IMR-90 (cell line): ENCODE results near the gene COL27A1. TPM values are rescaled to one million over a fixed set of nuclear protein-coding genes. Genes with fewer than 3 reads are reported as not detected.

Experiments
- ATAC-seq: fragments of 200-7000 bp; cut with Tn5 transposase; 2 replicates; pipeline ENCODE4 v1.9.1; 2020; ENCODE audit warnings: low read depth, mild to moderate bottlenecking, moderate library complexity
- BruUV-seq: library from RNA; stranded (reverse); fragments of 400-500 nt; replicated peaks from 2 replicates; lab custom pipeline; 2021; lab: Mats Ljungman, UMichigan
- CTCF ChIA-PET: fragments of 300-600 bp; formaldehyde crosslinking; extraction: SDS; loops from one replicate; lab custom pipeline; 2021; ENCODE audit warnings: antibody characterized with exemption; lab: Yijun Ruan, JAX
- POLR2A ChIA-PET: fragments of 300-600 bp; sonication (Branson Sonifier 250); formaldehyde crosslinking; loops from one replicate; lab custom pipeline; 2022; ENCODE audit warnings: antibody characterized with exemption; ENCODE audit not compliant: unreplicated experiment; lab: Charles Lee
- DNase-seq: peaks from one replicate; pipeline ENCODE4 v3.0.0; 2013
- H2AFZ ChIP-seq: replicated peaks from 2 replicates; pipeline ENCODE3; 2013; ENCODE audit warnings: low read length, mild to moderate bottlenecking; ENCODE audit not compliant: poor library complexity
- H2AK5ac ChIP-seq: 2 replicates; pipeline ENCODE4 v1.6.1; 2013; ENCODE audit warnings: low read depth, low read length, inconsistent platforms
- H2AK9ac ChIP-seq: replicated peaks from 2 replicates; pipeline ENCODE3; 2013; ENCODE audit warnings: mild to moderate bottlenecking, low read depth, low read length, moderate library complexity; ENCODE audit not compliant: poor library complexity
- H2BK120ac ChIP-seq: 2 replicates; pipeline ENCODE4 v1.6.1; 2013; ENCODE audit warnings: low read depth, low read length, inconsistent platforms
- H2BK15ac ChIP-seq: 3 replicates; pipeline ENCODE4 v1.6.1; 2013; ENCODE audit warnings: low read depth, low read length, inconsistent platforms
- H2BK20ac ChIP-seq: 2 replicates; pipeline ENCODE4 v1.6.1; 2013; ENCODE audit warnings: low read depth, mild to moderate bottlenecking, inconsistent platforms, low read length, moderate library complexity
- H2BK5ac ChIP-seq: 2 replicates; pipeline ENCODE4 v1.6.1; 2013; ENCODE audit warnings: mild to moderate bottlenecking, low read depth, low read length, inconsistent platforms; ENCODE audit not compliant: poor library complexity, severe bottlenecking
- H3K14ac ChIP-seq: replicated peaks from 2 replicates; pipeline ENCODE4 v1.6.1; 2013; ENCODE audit warnings: low read depth, low read length, inconsistent platforms
- H3K18ac ChIP-seq: 2 replicates; pipeline ENCODE4 v1.6.1; 2013; ENCODE audit warnings: low read depth, low read length, control low read depth
- H3K23ac ChIP-seq: 2 replicates; pipeline ENCODE4 v1.6.1; 2013; ENCODE audit warnings: low read depth, low read length, inconsistent platforms
- H3K27ac ChIP-seq: 2 replicates; pipeline ENCODE4 v1.5.1; 2013; ENCODE audit warnings: mild to moderate bottlenecking, control low read depth, low read length; ENCODE audit not compliant: insufficient read depth
- H3K27me3 ChIP-seq: 2 replicates; pipeline ENCODE4 v1.6.1; 2013; ENCODE audit warnings: low read length; ENCODE audit not compliant: control insufficient read depth, insufficient read depth
- H3K36me3 ChIP-seq: 2 replicates; pipeline ENCODE4 v1.6.1; 2013; ENCODE audit warnings: low read length, mixed read lengths; ENCODE audit not compliant: control insufficient read depth, insufficient read depth
- H3K4ac ChIP-seq: 2 replicates; pipeline ENCODE4 v1.6.1; 2013; ENCODE audit warnings: low read depth, low read length, inconsistent platforms
- H3K4me1 ChIP-seq: 2 replicates; pipeline ENCODE4 v1.6.1; 2013; ENCODE audit warnings: low read length, mixed read lengths; ENCODE audit not compliant: control insufficient read depth, insufficient read depth
- H3K4me2 ChIP-seq: 2 replicates; pipeline ENCODE4 v1.6.1; 2013; ENCODE audit warnings: low read depth, mild to moderate bottlenecking, control low read depth, low read length, moderate library complexity
- H3K4me3 ChIP-seq: 2 replicates; pipeline ENCODE4 v1.5.1; 2013; ENCODE audit warnings: low read depth, mild to moderate bottlenecking, control low read depth, low read length, moderate library complexity; ENCODE audit not compliant: insufficient read depth
- H3K56ac ChIP-seq: 2 replicates; pipeline ENCODE4 v1.6.1; 2013; ENCODE audit warnings: low read length, inconsistent platforms; ENCODE audit not compliant: insufficient read depth; ENCODE audit errors: extremely low read depth
- H3K79me1 ChIP-seq, 2 experiments: 2 replicates each; pipeline ENCODE4 v1.6.1; 2013; ENCODE audit warnings: low read length in 2 of 2, inconsistent platforms in 1 of 2, low read depth in 1 of 2
- H3K9ac ChIP-seq: 2 replicates; pipeline ENCODE4 v1.6.1; 2013; ENCODE audit warnings: low read depth, low read length, control low read depth
- H3K9me1 ChIP-seq: 2 replicates; pipeline ENCODE4 v1.6.1; 2013; ENCODE audit warnings: low read length, inconsistent platforms; ENCODE audit not compliant: insufficient read depth
- H3K9me3 ChIP-seq: 2 replicates; pipeline ENCODE4 v1.6.1; 2013; ENCODE audit warnings: low read length; ENCODE audit not compliant: control insufficient read depth, insufficient read depth
- H4K20me1 ChIP-seq: 2 replicates; pipeline ENCODE4 v1.6.1; 2013; ENCODE audit warnings: low read length, inconsistent platforms; ENCODE audit not compliant: insufficient read depth
- H4K5ac ChIP-seq: 2 replicates; pipeline ENCODE4 v1.6.1; 2013; ENCODE audit warnings: mild to moderate bottlenecking, low read depth, low read length, control low read depth
- H4K8ac ChIP-seq, 2 experiments: 2 replicates each; pipeline ENCODE4 v1.6.1; 2013; ENCODE audit warnings: low read depth in 2 of 2, low read length in 2 of 2, control low read depth in 1 of 2, inconsistent platforms in 1 of 2
- H4K91ac ChIP-seq: 2 replicates; pipeline ENCODE4 v1.6.1; 2013; ENCODE audit warnings: low read depth, low read length, inconsistent platforms; ENCODE audit not compliant: insufficient read depth
- CEBPB ChIP-seq: IDR thresholded peaks from 2 replicates; pipeline ENCODE4 v1.6.1; 2012; ENCODE audit warnings: low read depth, low read length, improper control_type of control experiment
- ELK1 ChIP-seq: fragments of 150-350 bp; IDR thresholded peaks from 2 replicates; pipeline ENCODE4 v1.6.1; 2016; ENCODE audit warnings: low read depth, mild to moderate bottlenecking, low read length, moderate library complexity, borderline replicate concordance
- FOS ChIP-seq: fragments of 150-350 bp; IDR thresholded peaks from 2 replicates; pipeline ENCODE4 v1.6.1; 2016; ENCODE audit warnings: low read depth, low read length
- MAFK ChIP-seq: IDR thresholded peaks from 2 replicates; pipeline ENCODE4 v1.6.1; 2012; ENCODE audit warnings: low read depth, low read length, improper control_type of control experiment
- MAZ ChIP-seq: IDR thresholded peaks from 2 replicates; pipeline ENCODE4 v1.6.1; 2012; ENCODE audit warnings: low read depth, mild to moderate bottlenecking, low read length, improper control_type of control experiment, moderate library complexity, borderline replicate concordance
- MXI1 ChIP-seq: IDR thresholded peaks from 2 replicates; pipeline ENCODE4 v1.6.1; 2012; ENCODE audit warnings: low read depth, mild to moderate bottlenecking, low read length, moderate library complexity, borderline replicate concordance
- POLR2A ChIP-seq: IDR thresholded peaks from 2 replicates; pipeline ENCODE4 v1.6.1; 2012; ENCODE audit warnings: mild to moderate bottlenecking, low read depth, low read length
- RAD21 ChIP-seq: IDR thresholded peaks from 2 replicates; pipeline ENCODE4 v1.6.1; 2012; ENCODE audit warnings: low read length, improper control_type of control experiment
- RCOR1 ChIP-seq: IDR thresholded peaks from 2 replicates; pipeline ENCODE4 v1.6.1; 2012; ENCODE audit warnings: mild to moderate bottlenecking, low read length, improper control_type of control experiment; ENCODE audit not compliant: insufficient replicate concordance
- RFX5 ChIP-seq: IDR thresholded peaks from 2 replicates; pipeline ENCODE4 v1.8.0; 2012; ENCODE audit warnings: low read depth, mild to moderate bottlenecking, low read length, moderate library complexity
- WGBS, 2 experiments: methylation state at CpG; one replicate each; pipeline versions ENCODE4 v1.1.5 to v1.1.7; 2013; ENCODE audit warnings: missing lambda C conversion rate in 2 of 2; ENCODE audit not compliant: insufficient read length in 1 of 2; ENCODE audit errors: extremely low coverage in 2 of 2; 5-methylcytosine and 5-hydroxymethylcytosine counted together
- dilution Hi-C: fragments of 300-500 bp; cut with HindIII; formaldehyde crosslinking; loops from one replicate; pipeline ENCODE4 v1.14.3; 2018; ENCODE audit warnings: low sequenced_read_pairs; ENCODE audit not compliant: unreplicated experiment
- in situ Hi-C: fragments of 300-500 bp; cut with MboI; formaldehyde crosslinking; loops from 3 replicates; pipeline ENCODE4 v1.14.3; 2019; ENCODE audit warnings: low sequenced_read_pairs, inconsistent platforms, mixed read lengths
- intact Hi-C: fragments of 100-400 bp; cut with micrococcal nuclease; formaldehyde crosslinking; loops from 2 replicates; pipeline ENCODE4 v1.10.0; 2022
- polyA plus RNA-seq, 3 experiments: library from polyadenylated mRNA; depleted of rRNA; stranded (reverse); fragments of >200 nt; gene quantifications; 2 replicates each; pipeline ENCODE4 v1.2.3, GENCODE V29; 2012; ENCODE audit warnings: low replicate concordance in 1 of 3
- total RNA-seq: library from RNA; depleted of rRNA; stranded (reverse); fragments of >200 nt; gene quantifications from 2 replicates; pipeline ENCODE4 v1.2.3, GENCODE V29; 2012
- TF ChIP-seq, protein P1 (sequence below): conservative IDR thresholded peaks from 2 replicates; pipeline ENCODE4 v1.5.1; 2012; ENCODE audit warnings: mild to moderate bottlenecking, low read depth, low read length, improper control_type of control experiment

Gene COL27A1
- total and polyA plus RNA-seq, 2 of the 4 experiments (the other 2 are of a cell fraction), result 3.2 to 18.3 TPM

DNA sequence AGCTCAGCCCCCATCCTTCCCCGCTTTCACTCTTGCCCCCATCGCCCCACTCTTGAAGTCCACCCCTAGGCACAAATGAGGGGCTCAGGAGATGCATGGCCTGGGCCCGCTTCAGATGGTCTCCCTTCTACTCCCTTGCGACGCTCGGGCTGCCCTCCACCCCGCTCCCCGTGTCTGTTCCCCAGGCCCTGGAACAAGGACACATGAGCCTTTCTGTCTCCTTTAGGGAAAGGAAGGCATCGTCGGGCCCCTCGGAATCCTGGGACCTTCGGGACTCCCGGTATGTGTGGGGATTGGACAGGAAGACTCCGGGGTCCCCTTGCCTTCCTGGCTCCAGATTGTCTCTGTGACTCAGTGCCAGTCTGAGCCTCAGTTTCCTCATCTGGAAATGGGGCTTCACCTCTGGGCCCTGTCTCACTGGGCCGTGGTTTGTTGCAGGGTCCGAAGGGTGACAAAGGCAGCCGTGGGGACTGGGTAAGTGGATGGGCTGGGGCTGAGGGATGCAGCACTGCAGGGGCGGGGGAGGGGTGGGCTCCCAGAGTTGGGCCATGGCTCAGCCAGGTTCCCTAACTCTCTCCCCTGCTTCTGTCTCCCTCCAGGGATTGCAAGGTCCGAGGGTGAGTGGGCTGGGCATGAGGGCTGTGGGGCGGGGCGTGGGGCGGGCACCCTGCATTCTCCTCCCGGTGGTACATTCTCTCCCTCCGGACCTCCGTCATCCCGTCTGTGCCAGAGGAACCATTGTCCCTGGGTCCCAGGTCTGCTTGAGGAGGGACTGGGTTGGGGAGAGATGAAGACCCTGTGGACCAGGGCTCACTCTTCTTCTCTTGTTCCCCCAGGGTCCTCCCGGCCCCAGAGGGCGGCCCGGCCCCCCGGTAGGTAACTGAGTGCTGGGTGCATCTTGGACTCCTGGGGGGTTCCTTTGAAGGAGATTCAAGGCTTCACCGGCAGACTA lies 145.8 kb downstream of the COL27A1 start (continued):
- TF ChIP-seq MXI1 (no peak), MAFK (no peak)

DNA sequence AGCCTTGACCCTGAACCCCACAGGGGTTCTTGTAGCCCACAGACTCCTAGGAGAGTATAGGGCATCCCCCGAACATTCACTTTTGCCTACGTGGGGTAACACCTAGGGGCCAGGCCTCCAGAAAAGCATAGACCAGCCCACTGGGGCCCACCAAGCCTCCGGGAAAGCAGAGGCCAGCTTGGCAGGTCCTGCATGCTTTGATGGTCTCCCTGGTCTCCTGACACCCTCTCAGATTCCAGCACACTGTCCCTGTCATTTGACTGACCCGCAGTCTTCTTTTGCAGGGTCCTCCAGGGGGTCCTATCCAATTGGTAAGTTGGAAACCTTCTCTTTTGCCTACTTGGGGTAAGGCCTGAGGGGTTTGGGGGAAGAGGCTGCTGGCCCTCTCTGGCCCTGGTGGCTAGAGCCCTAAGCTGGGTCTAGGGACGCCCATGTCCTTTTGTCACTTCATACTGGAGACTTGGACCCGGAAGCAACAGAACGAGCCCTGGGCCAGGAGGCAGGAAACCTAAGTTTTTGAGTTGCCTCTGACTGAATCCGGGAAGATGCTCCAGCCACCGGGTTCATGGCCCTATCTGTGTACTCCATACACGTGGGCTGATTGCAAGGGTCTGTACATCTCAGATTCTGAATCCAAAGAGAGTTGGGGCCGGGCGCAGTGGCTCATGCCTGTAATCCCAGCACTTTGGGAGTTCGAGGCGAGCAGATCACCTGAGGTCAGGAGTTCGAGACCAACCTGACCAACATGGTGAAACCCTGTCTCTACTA lies 146.6 kb downstream of the COL27A1 start:
- Histone ChIP-seq H2AFZ (no peak overlapping the region), H3K23ac (no peak overlapping the region), H3K4me3 (no peak overlapping the region), H2BK5ac (no peak overlapping the region), H3K9ac (no peak overlapping the region), H3K4me1 (peaks cover 3% of the 10 kb centered on the region; the same call in 1 of the 2 replicates), H2BK20ac (no peak overlapping the region), H3K18ac (no peak overlapping the region), H4K91ac (no peak overlapping the region), H4K20me1 (no peaks in the 10 kb centered on the region), H3K27ac (no peak overlapping the region), H3K14ac (no peak overlapping the region), H3K27me3 (no peaks in the 10 kb centered on the region), H3K9me1 (no peaks in the 10 kb centered on the region), H2BK120ac (no peak overlapping the region), H3K9me3 (no peaks in the 10 kb centered on the region), H3K56ac (no peak overlapping the region), H3K79me1 (no peaks in the 10 kb centered on the region), H3K36me3 (peaks cover 20% of the 10 kb centered on the region), H2AK5ac (no peak overlapping the region), H4K5ac (no peak overlapping the region), H3K4me2 (no peak overlapping the region), H3K4ac (no peak overlapping the region), H4K8ac (no peak overlapping the region), H2BK15ac (no peak overlapping the region), H2AK9ac (no peak overlapping the region)
- no peak for ATAC-seq
- no TSS peak for BruUV-seq
- dilution Hi-C loops, result no loop called here
- ChIA-PET CTCF (interaction anchor here (1.3 kb wide), 1 partner anchor 11 kb away, joined by 8 read pairs; no protein-coding TSS in a partner anchor), POLR2A (no interaction called here)
- intact Hi-C loops, result no loop called here
- no peak for DNase-seq
- in situ Hi-C loops, result no loop called here
- WGBS, 2 experiments, result 83% methylated on average over 9 of the region's 15 CpGs; no CpG with 5 or more reads in 1 of the 2 experiments
- TF ChIP-seq POLR2A (no peak), FOS (no peak), MAFK (no peak), RCOR1 (no peak), ELK1 (no peak), RFX5 (no peak), RAD21 (no peak), CEBPB (no peak), MAZ (no peak), MXI1 (no peak)
- TF ChIP-seq, protein P1, sequence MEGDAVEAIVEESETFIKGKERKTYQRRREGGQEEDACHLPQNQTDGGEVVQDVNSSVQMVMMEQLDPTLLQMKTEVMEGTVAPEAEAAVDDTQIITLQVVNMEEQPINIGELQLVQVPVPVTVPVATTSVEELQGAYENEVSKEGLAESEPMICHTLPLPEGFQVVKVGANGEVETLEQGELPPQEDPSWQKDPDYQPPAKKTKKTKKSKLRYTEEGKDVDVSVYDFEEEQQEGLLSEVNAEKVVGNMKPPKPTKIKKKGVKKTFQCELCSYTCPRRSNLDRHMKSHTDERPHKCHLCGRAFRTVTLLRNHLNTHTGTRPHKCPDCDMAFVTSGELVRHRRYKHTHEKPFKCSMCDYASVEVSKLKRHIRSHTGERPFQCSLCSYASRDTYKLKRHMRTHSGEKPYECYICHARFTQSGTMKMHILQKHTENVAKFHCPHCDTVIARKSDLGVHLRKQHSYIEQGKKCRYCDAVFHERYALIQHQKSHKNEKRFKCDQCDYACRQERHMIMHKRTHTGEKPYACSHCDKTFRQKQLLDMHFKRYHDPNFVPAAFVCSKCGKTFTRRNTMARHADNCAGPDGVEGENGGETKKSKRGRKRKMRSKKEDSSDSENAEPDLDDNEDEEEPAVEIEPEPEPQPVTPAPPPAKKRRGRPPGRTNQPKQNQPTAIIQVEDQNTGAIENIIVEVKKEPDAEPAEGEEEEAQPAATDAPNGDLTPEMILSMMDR, result no peak
